Measurements from ENCODE around the gene ADH7.
"Not testable (repeated sequence)": the region's sequence is repeated elsewhere in the genome, so short reads cannot be mapped to it uniquely, and the experiment has no call there.

ADH7 gene

GRCh38 chr4:99414902-99415301, 20.2 kb downstream of the ADH7 start:
- DNase-seq: not testable (repeated sequence)

- no peak for DNase-seq
Observed at GRCh38 chr4:99414401-99414800, 20.7 kb downstream of the ADH7 start.

- DNase-seq: no peak
Observed at GRCh38 chr4:99413140-99413539, 22.0 kb downstream of the ADH7 start.

- no peak for DNase-seq
Observed at GRCh38 chr4:99411041-99411440, 24.1 kb downstream of the ADH7 start.

GRCh38 chr4:99410075-99410474, 25.1 kb downstream of the ADH7 start:
- no peak for DNase-seq

- no peak for DNase-seq
Observed at GRCh38 chr4:99408346-99408745, 26.8 kb downstream of the ADH7 start.

GRCh38 chr4:99405433-99406115, 29.6 kb downstream of the ADH7 start:
- DNase-seq: peak; percentile 83

GRCh38 chr4:99404595-99405287, 30.4 kb downstream of the ADH7 start:
- DNase-seq: no peak

GRCh38 chr4:99403380-99404184, 31.6 kb downstream of the ADH7 start:
- no peak for DNase-seq

GRCh38 chr4:99402765-99403164, 32.4 kb downstream of the ADH7 start:
- DNase-seq: no peak

GRCh38 chr4:99400831-99401230, 34.3 kb downstream of the ADH7 start:
- DNase-seq: no peak

- DNase-seq: no peak
Observed at GRCh38 chr4:99399017-99399416, 36.1 kb downstream of the ADH7 start.

- DNase-seq: no peak
Observed at GRCh38 chr4:99395595-99396364, 39.4 kb downstream of the ADH7 start.

GRCh38 chr4:99394896-99395295, 40.2 kb downstream of the ADH7 start:
- DNase-seq: no peak

- no peak for DNase-seq
Observed at GRCh38 chr4:99390055-99390454, 45.1 kb downstream of the ADH7 start.

- DNase-seq: no peak
Observed at GRCh38 chr4:99389606-99390005, 45.5 kb downstream of the ADH7 start.

GRCh38 chr4:99383833-99384392, 51.2 kb downstream of the ADH7 start:
- peak; percentile 57 for DNase-seq

GRCh38 chr4:99383399-99383798, 51.7 kb downstream of the ADH7 start:
- DNase-seq: no peak

GRCh38 chr4:99382745-99383360, 52.3 kb downstream of the ADH7 start:
- DNase-seq: no peak

- no peak for DNase-seq
Observed at GRCh38 chr4:99381588-99382175, 53.5 kb downstream of the ADH7 start.

- DNase-seq: no peak
Observed at GRCh38 chr4:99379571-99379970, 55.6 kb downstream of the ADH7 start.

- DNase-seq: no peak
Observed at GRCh38 chr4:99378876-99379275, 56.3 kb downstream of the ADH7 start.
